H9 (cell line): ENCODE measurements around the gene SZT2. TPM values are rescaled to one million over a fixed set of nuclear protein-coding genes. Genes with fewer than 3 reads are reported as not detected.

ENCODE experiments used
- DNase-seq: peaks from one replicate; pipeline ENCODE4 v3.0.0-alpha.2; 2017
- H2AFZ ChIP-seq: one replicate; pipeline ENCODE4 v1.6.1; 2013; ENCODE audit warnings: mild to moderate bottlenecking, low read length, control low read depth, moderate library complexity
- H2AK5ac ChIP-seq: 2 replicates; pipeline ENCODE4 v1.6.1; 2013; ENCODE audit warnings: low read length, control low read depth, mixed read lengths; ENCODE audit not compliant: insufficient read length
- H2BK120ac ChIP-seq: one replicate; pipeline ENCODE4 v1.6.1; 2013; ENCODE audit warnings: low read depth, mild to moderate bottlenecking, low read length, control low read depth, inconsistent platforms; ENCODE audit not compliant: poor library complexity, severe bottlenecking
- H2BK12ac ChIP-seq: 2 replicates; pipeline ENCODE4 v1.6.1; 2013; ENCODE audit warnings: low read length, control low read depth, mixed read lengths, low read depth; ENCODE audit not compliant: insufficient read length
- H2BK15ac ChIP-seq: 2 replicates; pipeline ENCODE4 v1.6.1; 2013; ENCODE audit warnings: low read depth, low read length, control low read depth
- H2BK20ac ChIP-seq: one replicate; pipeline ENCODE4 v1.6.1; 2013; ENCODE audit warnings: low read depth, mild to moderate bottlenecking, low read length, control low read depth, inconsistent platforms; ENCODE audit not compliant: poor library complexity, severe bottlenecking
- H2BK5ac ChIP-seq: 2 replicates; pipeline ENCODE4 v1.6.1; 2013; ENCODE audit warnings: low read length, control low read depth, mixed read lengths; ENCODE audit not compliant: insufficient read length
- H3K14ac ChIP-seq: 2 replicates; pipeline ENCODE4 v1.6.1; 2013; ENCODE audit warnings: low read length, control low read depth; ENCODE audit not compliant: insufficient read depth
- H3K18ac ChIP-seq: 2 replicates; pipeline ENCODE4 v1.6.1; 2013; ENCODE audit warnings: low read depth, mild to moderate bottlenecking, mixed read lengths, low read length, control low read depth; ENCODE audit not compliant: insufficient read length
- H3K23ac ChIP-seq: 2 replicates; pipeline ENCODE4 v1.6.1; 2013; ENCODE audit warnings: low read length, control low read depth, mixed read lengths, low read depth; ENCODE audit not compliant: insufficient read length
- H3K23me2 ChIP-seq: 2 replicates; pipeline ENCODE4 v1.6.1; 2013; ENCODE audit warnings: low read depth, mild to moderate bottlenecking, mixed read lengths, low read length, control low read depth; ENCODE audit not compliant: insufficient read length, poor library complexity, severe bottlenecking
- H3K27ac ChIP-seq: 2 replicates; pipeline ENCODE4 v1.5.1; 2013; ENCODE audit warnings: low read length, control low read depth, mixed read lengths, low read depth; ENCODE audit not compliant: insufficient read length
- H3K27me3 ChIP-seq: 2 replicates; pipeline ENCODE4 v1.6.1; 2013; ENCODE audit warnings: low read length, control low read depth, inconsistent platforms; ENCODE audit not compliant: insufficient read depth
- H3K4ac ChIP-seq: 2 replicates; pipeline ENCODE4 v1.6.1; 2013; ENCODE audit warnings: low read depth, mild to moderate bottlenecking, control low read depth, inconsistent platforms, low read length, moderate library complexity
- H3K4me1 ChIP-seq: 2 replicates; pipeline ENCODE4 v1.6.1; 2013; ENCODE audit warnings: low read length, control low read depth, inconsistent platforms; ENCODE audit not compliant: insufficient read depth
- H3K4me2 ChIP-seq: 2 replicates; pipeline ENCODE4 v1.6.1; 2013; ENCODE audit warnings: low read length, control low read depth, mixed read lengths; ENCODE audit not compliant: insufficient read length, insufficient read depth
- H3K56ac ChIP-seq: 2 replicates; pipeline ENCODE4 v1.6.1; 2013; ENCODE audit warnings: low read depth, mild to moderate bottlenecking, mixed read lengths, low read length, control low read depth; ENCODE audit not compliant: insufficient read length
- H3K79me1 ChIP-seq: 2 replicates; pipeline ENCODE4 v1.6.1; 2013; ENCODE audit warnings: low read depth, mild to moderate bottlenecking, moderate library complexity, low read length, control low read depth, inconsistent platforms; ENCODE audit not compliant: insufficient read depth, poor library complexity, severe bottlenecking
- H3K79me2 ChIP-seq: 2 replicates; pipeline ENCODE4 v1.6.1; 2013; ENCODE audit warnings: low read length, control low read depth, inconsistent platforms; ENCODE audit not compliant: insufficient read depth
- H3K9ac ChIP-seq: 2 replicates; pipeline ENCODE4 v1.6.1; 2013; ENCODE audit warnings: low read length, control low read depth, mixed read lengths; ENCODE audit not compliant: insufficient read length; ENCODE audit errors: extremely low read depth
- H3K9me3 ChIP-seq: one replicate; pipeline ENCODE4 v1.6.1; 2013; ENCODE audit warnings: low read depth, low read length, inconsistent platforms; ENCODE audit not compliant: control insufficient read depth
- H3T11ph ChIP-seq: one replicate; pipeline ENCODE4 v1.6.1; 2013; ENCODE audit warnings: mild to moderate bottlenecking, low read length, control low read depth, inconsistent platforms
- H4K20me1 ChIP-seq: one replicate; pipeline ENCODE4 v1.6.1; 2013; ENCODE audit not compliant: control insufficient read depth, insufficient read length, insufficient read depth
- H4K5ac ChIP-seq: 2 replicates; pipeline ENCODE4 v1.6.1; 2013; ENCODE audit warnings: low read depth, mild to moderate bottlenecking, mixed read lengths, low read length, control low read depth; ENCODE audit not compliant: insufficient read length
- H4K8ac ChIP-seq: replicated peaks from 2 replicates; pipeline ENCODE4 v1.6.1; 2013; ENCODE audit warnings: low read length, control low read depth, mixed read lengths, low read depth; ENCODE audit not compliant: insufficient read length
- H4K91ac ChIP-seq: 2 replicates; pipeline ENCODE4 v1.6.1; 2013; ENCODE audit warnings: low read depth, mild to moderate bottlenecking, moderate library complexity, mixed read lengths, low read length, control low read depth; ENCODE audit not compliant: insufficient read length
- H3K27ac Mint-ChIP-seq, 3 experiments: 2 replicates in 2 of 3; 3 replicates in 1 of 3; pipeline ENCODE4 v1.8.0; 2020 to 2021; ENCODE audit warnings: mixed read lengths in 3 of 3, mild to moderate bottlenecking in 1 of 3, moderate library complexity in 1 of 3
- H3K27me3 Mint-ChIP-seq: 2 replicates; pipeline ENCODE4 v1.8.0; 2021; ENCODE audit warnings: low read depth, mild to moderate bottlenecking, moderate library complexity, mixed read lengths
- H3K36me3 Mint-ChIP-seq, 3 experiments: 2 replicates in 2 of 3; 3 replicates in 1 of 3; pipeline ENCODE4 v1.8.0; 2020 to 2021; ENCODE audit warnings: low read depth in 3 of 3, mixed read lengths in 3 of 3; ENCODE audit not compliant: insufficient read depth in 1 of 3
- H3K4me1 Mint-ChIP-seq, 2 experiments: 2 replicates each; pipeline ENCODE4 v1.8.0; 2020; ENCODE audit warnings: mixed read lengths in 2 of 2
- H3K4me3 Mint-ChIP-seq, 2 experiments: 2 replicates in 1 of 2; 3 replicates in 1 of 2; pipeline ENCODE4 v1.8.0; 2020 to 2021; ENCODE audit warnings: mild to moderate bottlenecking in 2 of 2, mixed read lengths in 2 of 2, moderate library complexity in 1 of 2
- H3K9me3 Mint-ChIP-seq, 2 experiments: 2 replicates in 1 of 2; 3 replicates in 1 of 2; pipeline ENCODE4 v1.8.0; 2020; ENCODE audit warnings: mild to moderate bottlenecking in 2 of 2, mixed read lengths in 2 of 2, moderate library complexity in 1 of 2
- WGBS: extraction: QIAGEN DNeasy Blood & Tissue Kit; methylation state at CpG from one replicate; pipeline ENCODE4 v1.1.7; 2013; ENCODE audit warnings: missing lambda C conversion rate, low lambda C conversion rate, mixed read lengths; ENCODE audit not compliant: insufficient read length; ENCODE audit errors: extremely low coverage; 5-methylcytosine and 5-hydroxymethylcytosine counted together
- total RNA-seq: library from RNA; stranded (reverse); gene quantifications from 2 replicates; pipeline ENCODE4 v1.2.1, GENCODE V29; 2021
- TF ChIP-seq, protein P1 (sequence below): fragments of 200-600 bp; sonication (generic); conservative IDR thresholded peaks from 3 replicates; pipeline ENCODE4 v1.8.0; 2021; ENCODE audit warnings: antibody characterized with exemption, mild to moderate bottlenecking

The SZT2 gene
- total RNA-seq, 1 experiment from 2014 or later: 16.8 TPM

GRCh38 chr1:43465505-43466067 is 75.9 kb downstream of the SZT2 start:
- Histone ChIP-seq H3K27me3 (no peaks in the 10 kb centered on the region), H4K91ac (no peak overlapping the region), H3K27ac (no peak overlapping the region), H4K20me1 (no peaks in the 10 kb centered on the region), H2BK12ac (no peak overlapping the region), H2BK120ac (no peak overlapping the region), H3K56ac (no peak overlapping the region), H3K9me3 (no peaks in the 10 kb centered on the region), H2BK5ac (no peak overlapping the region), H3T11ph (no peak overlapping the region), H4K5ac (no peak overlapping the region), H2BK20ac (no peak overlapping the region), H2AK5ac (no peak overlapping the region), H2BK15ac (no peak overlapping the region), H3K79me1 (no peaks in the 10 kb centered on the region), H4K8ac (no peak overlapping the region), H3K4me1 (no peaks in the 10 kb centered on the region), H2AFZ (no peak overlapping the region), H3K9ac (no peak overlapping the region), H3K23me2 (no peaks in the 10 kb centered on the region), H3K14ac (no peak overlapping the region), H3K4ac (no peak overlapping the region), H3K23ac (no peak overlapping the region), H3K79me2 (no peaks in the 10 kb centered on the region), H3K4me2 (no peak overlapping the region), H3K18ac (no peak overlapping the region)
- Mint-ChIP-seq H3K4me3 (no peak overlapping the region), H3K4me1 (no peaks in the 10 kb centered on the region), H3K36me3 (no peaks in the 10 kb centered on the region), H3K27me3 (no peaks in the 10 kb centered on the region; the same call in 1 of the 2 replicates), H3K27ac (no peak overlapping the region), H3K9me3 (peaks cover 0 to 7% of the 10 kb centered on the region in 2 experiments; a peak in 1 of 5 replicates)
- no peak for DNase-seq
- WGBS: no CpG with 5 or more reads among the region's 3 CpGs
- TF ChIP-seq, protein P1, sequence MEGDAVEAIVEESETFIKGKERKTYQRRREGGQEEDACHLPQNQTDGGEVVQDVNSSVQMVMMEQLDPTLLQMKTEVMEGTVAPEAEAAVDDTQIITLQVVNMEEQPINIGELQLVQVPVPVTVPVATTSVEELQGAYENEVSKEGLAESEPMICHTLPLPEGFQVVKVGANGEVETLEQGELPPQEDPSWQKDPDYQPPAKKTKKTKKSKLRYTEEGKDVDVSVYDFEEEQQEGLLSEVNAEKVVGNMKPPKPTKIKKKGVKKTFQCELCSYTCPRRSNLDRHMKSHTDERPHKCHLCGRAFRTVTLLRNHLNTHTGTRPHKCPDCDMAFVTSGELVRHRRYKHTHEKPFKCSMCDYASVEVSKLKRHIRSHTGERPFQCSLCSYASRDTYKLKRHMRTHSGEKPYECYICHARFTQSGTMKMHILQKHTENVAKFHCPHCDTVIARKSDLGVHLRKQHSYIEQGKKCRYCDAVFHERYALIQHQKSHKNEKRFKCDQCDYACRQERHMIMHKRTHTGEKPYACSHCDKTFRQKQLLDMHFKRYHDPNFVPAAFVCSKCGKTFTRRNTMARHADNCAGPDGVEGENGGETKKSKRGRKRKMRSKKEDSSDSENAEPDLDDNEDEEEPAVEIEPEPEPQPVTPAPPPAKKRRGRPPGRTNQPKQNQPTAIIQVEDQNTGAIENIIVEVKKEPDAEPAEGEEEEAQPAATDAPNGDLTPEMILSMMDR: no peak
